Duodenal mucosa (tissue), 2 donors: ENCODE data around the gene SPOCK3.
"Not testable (repeated sequence)": the region's sequence is repeated elsewhere in the genome, so short reads cannot be mapped to it uniquely, and the experiment has no call there.

ENCODE experiments used
- H3K27ac ChIP-seq: one replicate; pipeline ENCODE4 v1.7.0; 2013; ENCODE audit warnings: low read depth, low read length
- H3K27me3 ChIP-seq, 2 donors: one replicate each; pipeline ENCODE4 v1.7.0; 2013; ENCODE audit warnings: low read length in 2 of 2, control low read depth in 1 of 2; ENCODE audit not compliant: insufficient read depth in 2 of 2, control insufficient read depth in 1 of 2
- H3K36me3 ChIP-seq, 2 donors: one replicate each; pipeline ENCODE4 v1.7.0; 2013; ENCODE audit warnings: low read length in 2 of 2, control low read depth in 1 of 2; ENCODE audit not compliant: insufficient read depth in 2 of 2, control insufficient read depth in 1 of 2
- H3K4me1 ChIP-seq, 2 donors: one replicate each; pipeline ENCODE4 v1.7.0; 2013; ENCODE audit warnings: low read length in 2 of 2, control low read depth in 1 of 2; ENCODE audit not compliant: insufficient read depth in 2 of 2, control insufficient read depth in 1 of 2
- H3K4me3 ChIP-seq, 2 donors: one replicate each; pipeline ENCODE4 v1.7.0; 2013; ENCODE audit warnings: low read length in 2 of 2, low read depth in 1 of 2
- H3K9ac ChIP-seq, 2 donors: one replicate each; pipeline ENCODE4 v1.7.0; 2013; ENCODE audit warnings: low read length in 2 of 2, low read depth in 1 of 2
- H3K9me3 ChIP-seq, 2 donors: one replicate each; pipeline ENCODE4 v1.7.0; 2013; ENCODE audit warnings: low read length in 2 of 2, control low read depth in 1 of 2; ENCODE audit not compliant: control insufficient read depth in 1 of 2

Gene SPOCK3

GRCh38 chr4:166733686-166734085, 500.6 kb downstream of the SPOCK3 start:
- no peaks in the 10 kb centered on the region for H3K9me3 ChIP-seq
- no peak overlapping the region for H3K9ac ChIP-seq
- H3K4me3 ChIP-seq, result no peak overlapping the region
- H3K27ac ChIP-seq, result no peak overlapping the region
- H3K36me3 ChIP-seq, result no peaks in the 10 kb centered on the region
- H3K27me3 ChIP-seq, result no peaks in the 10 kb centered on the region
- no peaks in the 10 kb centered on the region for H3K4me1 ChIP-seq

- Histone ChIP-seq H3K27ac (no peak overlapping the region), H3K36me3 (no peaks in the 10 kb centered on the region), H3K27me3 (no peaks in the 10 kb centered on the region), H3K9me3 (no peaks in the 10 kb centered on the region), H3K4me1 (no peaks in the 10 kb centered on the region), H3K4me3 (no peak overlapping the region), H3K9ac (no peak overlapping the region)
Observed at GRCh38 chr4:166726832-166727231, 507.5 kb downstream of the SPOCK3 start.

GRCh38 chr4:166724369-166724768, 509.9 kb downstream of the SPOCK3 start:
- H3K9me3 ChIP-seq, result no peaks in the 10 kb centered on the region
- no peaks in the 10 kb centered on the region for H3K4me1 ChIP-seq
- H3K36me3 ChIP-seq, result no peaks in the 10 kb centered on the region
- no peak overlapping the region for H3K4me3 ChIP-seq
- no peaks in the 10 kb centered on the region for H3K27me3 ChIP-seq
- no peak overlapping the region for H3K27ac ChIP-seq
- no peak overlapping the region for H3K9ac ChIP-seq

GRCh38 chr4:166723532-166724140, 510.7 kb downstream of the SPOCK3 start:
- Histone ChIP-seq H3K36me3 (no peaks in the 10 kb centered on the region), H3K4me3 (no peak overlapping the region), H3K9ac (no peak overlapping the region), H3K9me3 (no peaks in the 10 kb centered on the region), H3K4me1 (no peaks in the 10 kb centered on the region), H3K27ac (no peak overlapping the region), H3K27me3 (no peaks in the 10 kb centered on the region)

GRCh38 chr4:166715748-166716713, 518.3 kb downstream of the SPOCK3 start:
- H3K27me3 ChIP-seq, H3K27ac ChIP-seq, H3K9me3 ChIP-seq, H3K4me3 ChIP-seq, H3K36me3 ChIP-seq, H3K4me1 ChIP-seq, H3K9ac ChIP-seq: not testable (repeated sequence)

GRCh38 chr4:166700592-166700991, 533.7 kb downstream of the SPOCK3 start:
- H3K9ac ChIP-seq, result no peak overlapping the region
- no peak overlapping the region for H3K27ac ChIP-seq
- no peaks in the 10 kb centered on the region for H3K4me1 ChIP-seq
- H3K36me3 ChIP-seq, result no peaks in the 10 kb centered on the region
- H3K4me3 ChIP-seq, result no peak overlapping the region
- H3K9me3 ChIP-seq, result no peaks in the 10 kb centered on the region
- H3K27me3 ChIP-seq, result no peaks in the 10 kb centered on the region

GRCh38 chr4:166688835-166689234, 545.5 kb downstream of the SPOCK3 start:
- no peak overlapping the region for H3K9ac ChIP-seq
- H3K36me3 ChIP-seq, result no peaks in the 10 kb centered on the region

GRCh38 chr4:166687828-166688227, 546.5 kb downstream of the SPOCK3 start:
- Histone ChIP-seq H3K9me3 (no peaks in the 10 kb centered on the region), H3K9ac (no peak overlapping the region), H3K36me3 (no peaks in the 10 kb centered on the region), H3K4me1 (no peaks in the 10 kb centered on the region), H3K4me3 (no peak overlapping the region), H3K27ac (no peak overlapping the region), H3K27me3 (no peaks in the 10 kb centered on the region)

More at GRCh38 chr4:166688835-166689234, 545.5 kb downstream of the SPOCK3 start:
- Histone ChIP-seq H3K4me3 (no peak overlapping the region), H3K27ac (no peak overlapping the region), H3K9me3 (no peaks in the 10 kb centered on the region), H3K27me3 (no peaks in the 10 kb centered on the region), H3K4me1 (no peaks in the 10 kb centered on the region)
